ENCODE data around the gene FBXL7. TPM values are rescaled to one million over a fixed set of nuclear protein-coding genes. Genes with fewer than 3 reads are reported as not detected.

FBXL7 gene
- total RNA-seq, 1 donor from 2014 or later, result 21.3 TPM

DNA sequence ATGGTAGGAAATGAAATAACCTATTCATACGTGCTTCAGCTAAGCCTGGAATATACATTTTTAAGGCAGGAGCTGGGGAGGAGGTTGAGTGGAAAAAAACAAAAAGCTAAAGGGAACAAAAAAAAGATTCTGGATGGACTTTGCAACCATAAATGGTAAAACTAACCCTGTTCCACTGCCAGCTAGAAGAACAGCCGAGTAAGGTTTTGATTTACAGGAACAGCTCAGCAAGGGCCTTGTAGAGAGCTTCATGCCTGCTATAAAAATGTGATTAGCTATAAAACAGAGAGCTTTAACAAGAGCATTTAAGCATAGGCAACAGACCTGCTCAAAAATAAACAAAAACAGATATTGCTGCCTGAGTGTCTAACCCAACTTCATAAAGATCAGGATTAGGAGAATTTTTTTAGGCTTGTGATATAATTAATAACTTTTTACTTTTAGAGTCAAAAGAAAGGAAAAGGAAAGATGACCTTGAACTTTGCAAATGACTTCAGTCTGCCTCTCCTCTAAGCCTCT lies 194.8 kb downstream of the FBXL7 start:
- Mint-ChIP-seq H3K27me3 (peaks cover 3% of the 10 kb centered on the region), H3K36me3 (peaks cover 5% of the 10 kb centered on the region), H3K9me3 (no peaks in the 10 kb centered on the region), H3K4me3 (no peak overlapping the region), H3K27ac (no peak overlapping the region), H3K4me1 (ENCODE audit: unreplicated experiment) (peaks cover 18% of the 10 kb centered on the region)
- TF ChIP-seq, protein P1, sequence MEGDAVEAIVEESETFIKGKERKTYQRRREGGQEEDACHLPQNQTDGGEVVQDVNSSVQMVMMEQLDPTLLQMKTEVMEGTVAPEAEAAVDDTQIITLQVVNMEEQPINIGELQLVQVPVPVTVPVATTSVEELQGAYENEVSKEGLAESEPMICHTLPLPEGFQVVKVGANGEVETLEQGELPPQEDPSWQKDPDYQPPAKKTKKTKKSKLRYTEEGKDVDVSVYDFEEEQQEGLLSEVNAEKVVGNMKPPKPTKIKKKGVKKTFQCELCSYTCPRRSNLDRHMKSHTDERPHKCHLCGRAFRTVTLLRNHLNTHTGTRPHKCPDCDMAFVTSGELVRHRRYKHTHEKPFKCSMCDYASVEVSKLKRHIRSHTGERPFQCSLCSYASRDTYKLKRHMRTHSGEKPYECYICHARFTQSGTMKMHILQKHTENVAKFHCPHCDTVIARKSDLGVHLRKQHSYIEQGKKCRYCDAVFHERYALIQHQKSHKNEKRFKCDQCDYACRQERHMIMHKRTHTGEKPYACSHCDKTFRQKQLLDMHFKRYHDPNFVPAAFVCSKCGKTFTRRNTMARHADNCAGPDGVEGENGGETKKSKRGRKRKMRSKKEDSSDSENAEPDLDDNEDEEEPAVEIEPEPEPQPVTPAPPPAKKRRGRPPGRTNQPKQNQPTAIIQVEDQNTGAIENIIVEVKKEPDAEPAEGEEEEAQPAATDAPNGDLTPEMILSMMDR (conservative IDR thresholded peaks at IDR 0.05), result no peak
- no peak for DNase-seq (ENCODE audit: extremely low spot score, unreplicated experiment)

- TF ChIP-seq, protein P1 (conservative IDR thresholded peaks at IDR 0.05), result no peak
- DNase-seq (ENCODE audit: extremely low spot score, unreplicated experiment), result no peak
- H3K9me3 Mint-ChIP-seq, result no peaks in the 10 kb centered on the region
- H3K36me3 Mint-ChIP-seq, result peaks cover 5% of the 10 kb centered on the region
- no peak overlapping the region for H3K27ac Mint-ChIP-seq
- no peak overlapping the region for H3K4me3 Mint-ChIP-seq
- peaks cover 18% of the 10 kb centered on the region for H3K4me1 Mint-ChIP-seq (ENCODE audit: unreplicated experiment)
- peaks cover 3% of the 10 kb centered on the region for H3K27me3 Mint-ChIP-seq
Measured at GRCh38 chr5:15695215-15695731, 195.3 kb downstream of the FBXL7 start.

- TF ChIP-seq, protein P1 (conservative IDR thresholded peaks at IDR 0.05), result no peak
- Mint-ChIP-seq H3K4me1 (ENCODE audit: unreplicated experiment) (peaks cover 22% of the 10 kb centered on the region), H3K27me3 (no peaks in the 10 kb centered on the region), H3K36me3 (no peaks in the 10 kb centered on the region), H3K4me3 (no peak overlapping the region), H3K9me3 (no peaks in the 10 kb centered on the region), H3K27ac (no peak overlapping the region)
- no peak for DNase-seq (ENCODE audit: extremely low spot score, unreplicated experiment)
Measured at GRCh38 chr5:15700373-15700772, 200.4 kb downstream of the FBXL7 start.

DNA sequence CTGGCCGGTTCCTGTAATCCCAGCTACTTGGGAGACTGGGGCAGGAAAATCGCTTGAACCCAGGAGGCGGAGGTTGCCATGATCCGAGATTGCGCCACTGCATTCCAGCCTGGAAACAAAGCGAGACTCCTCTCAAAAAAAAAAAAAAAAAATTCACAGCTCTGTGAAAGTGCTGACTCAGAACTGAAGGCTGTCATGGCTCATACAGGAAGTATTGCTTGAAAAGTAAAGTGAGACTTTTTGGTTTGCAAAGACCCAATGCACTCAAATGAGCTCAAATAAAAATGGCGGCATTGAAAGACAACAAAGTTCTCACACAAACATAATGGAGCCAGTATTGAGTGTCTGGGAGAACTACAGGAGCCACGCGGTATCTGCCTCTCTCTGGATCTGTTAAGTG lies 202.1 kb downstream of the FBXL7 start:
- no peaks in the 10 kb centered on the region for H3K36me3 Mint-ChIP-seq
- no peak overlapping the region for H3K27ac Mint-ChIP-seq
- DNase-seq (ENCODE audit: extremely low spot score, unreplicated experiment), result no peak
- TF ChIP-seq, protein P1 (conservative IDR thresholded peaks at IDR 0.05), result no peak
- peaks cover 19% of the 10 kb centered on the region for H3K4me1 Mint-ChIP-seq (ENCODE audit: unreplicated experiment)
- no peaks in the 10 kb centered on the region for H3K27me3 Mint-ChIP-seq
- H3K4me3 Mint-ChIP-seq, result no peak overlapping the region
- no peaks in the 10 kb centered on the region for H3K9me3 Mint-ChIP-seq

DNA sequence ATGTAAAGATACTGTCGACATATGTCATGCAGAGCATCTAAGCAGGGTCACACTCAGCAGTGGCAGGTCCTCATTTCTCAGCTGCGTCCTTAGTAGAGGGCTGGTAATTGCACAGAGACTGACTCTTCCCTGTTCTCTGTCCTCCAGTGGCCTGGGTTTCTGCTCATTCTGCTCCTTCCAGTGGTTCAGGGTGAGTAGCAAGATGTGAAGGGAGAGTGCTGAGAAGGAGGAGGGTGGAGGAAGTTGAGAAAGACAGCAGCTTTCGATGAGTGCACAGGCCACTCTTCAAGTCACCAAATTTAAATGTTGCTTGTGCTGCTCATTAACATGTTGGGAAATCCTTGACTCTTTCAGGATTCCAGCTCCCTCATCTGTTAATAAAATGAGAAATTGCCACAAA lies 203.9 kb downstream of the FBXL7 start:
- TF ChIP-seq, protein P1 (conservative IDR thresholded peaks at IDR 0.05), result no peak
- Mint-ChIP-seq H3K9me3 (no peaks in the 10 kb centered on the region), H3K27me3 (no peaks in the 10 kb centered on the region), H3K36me3 (no peaks in the 10 kb centered on the region), H3K27ac (no peak overlapping the region), H3K4me1 (ENCODE audit: unreplicated experiment) (peaks cover 19% of the 10 kb centered on the region), H3K4me3 (no peak overlapping the region)
- no peak for DNase-seq (ENCODE audit: extremely low spot score, unreplicated experiment)
